RPMI8226 (cell line): Measurements from ENCODE around the gene HDAC11.
"Not testable (repeated sequence)": the region's sequence is repeated elsewhere in the genome, so short reads cannot be mapped to it uniquely, and the experiment has no call there.

ENCODE experiments used
- DNase-seq: peaks from one replicate; pipeline ENCODE4 v3.0.0-alpha.2; 2015

The HDAC11 gene

DNA sequence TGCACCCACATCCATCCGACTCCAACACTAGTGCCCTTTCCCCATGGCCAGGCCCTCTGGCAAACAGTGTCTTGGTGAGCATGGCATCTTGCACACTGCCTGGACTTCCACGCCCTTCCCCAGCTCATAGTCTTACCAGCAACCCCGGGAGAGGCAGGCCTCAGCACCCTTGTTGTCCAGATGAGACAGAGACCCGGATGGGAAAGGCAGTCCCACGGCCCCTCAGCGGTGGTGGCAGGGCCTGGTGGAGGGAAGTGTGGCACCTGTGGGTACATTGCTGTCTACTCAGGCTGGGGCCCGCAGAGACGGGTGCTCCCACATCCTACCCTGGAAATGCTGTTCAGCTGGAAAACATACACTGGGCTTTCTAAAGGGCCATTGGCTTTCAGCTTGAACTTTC lies 28.4 kb downstream of the HDAC11 start:
- no peak for DNase-seq

DNA sequence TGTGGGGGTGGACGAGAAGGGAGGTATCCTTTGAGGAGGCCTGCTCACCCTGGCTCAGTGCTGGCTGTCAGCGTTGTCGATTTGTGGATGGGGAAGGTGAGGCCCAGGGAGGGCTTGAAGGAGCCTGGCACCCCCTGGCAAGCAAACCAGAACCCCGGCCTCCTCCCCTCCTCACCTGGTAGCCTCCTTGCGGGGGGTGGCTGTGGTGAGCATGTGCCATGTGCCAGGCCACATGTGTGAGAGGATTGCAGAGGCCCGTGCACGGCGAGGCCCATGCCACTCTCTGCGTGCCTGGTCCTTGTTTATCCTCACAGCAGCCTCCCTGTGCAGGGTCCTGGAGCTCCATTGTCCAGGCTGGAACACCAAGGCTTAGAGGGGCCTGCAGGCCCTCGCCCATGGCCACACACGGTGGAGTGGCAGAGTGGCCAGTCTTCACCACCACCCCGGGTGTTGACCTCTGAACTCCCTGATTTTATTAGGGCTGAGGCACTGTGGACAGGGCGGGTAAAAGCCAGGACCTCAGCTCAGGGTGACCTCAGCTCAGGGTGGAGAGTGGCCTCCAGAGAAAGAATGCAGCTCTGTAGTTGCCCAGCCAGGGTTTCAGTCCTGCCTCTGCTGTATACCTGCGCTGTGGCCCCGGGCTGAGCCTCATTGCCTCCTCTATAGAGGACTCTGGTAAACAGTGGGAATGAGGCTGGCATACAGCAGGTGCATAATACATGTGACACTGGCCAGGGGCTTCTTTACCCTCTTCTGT lies 29.1 kb downstream of the HDAC11 start:
- DNase-seq = no peak

DNA sequence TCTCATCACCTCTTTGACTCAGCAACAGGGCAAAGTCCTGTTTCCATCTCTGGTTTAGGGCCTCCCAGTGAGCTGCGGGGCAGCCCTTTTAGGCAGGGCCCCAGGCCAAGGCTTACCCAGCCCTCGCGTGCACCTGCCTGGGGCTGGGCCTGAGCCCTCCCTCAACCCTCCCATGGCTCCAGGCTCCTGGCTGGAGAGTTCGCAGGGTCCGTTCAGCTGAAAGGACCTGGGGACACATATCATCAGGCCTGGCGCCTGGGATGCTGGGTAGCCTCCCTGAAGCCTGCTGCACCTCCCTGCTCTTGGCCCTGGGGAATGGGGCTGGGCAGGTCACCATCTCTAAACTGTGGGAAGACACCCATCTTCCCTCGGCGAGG lies 29.7 kb downstream of the HDAC11 start:
- DNase-seq = no peak

DNA sequence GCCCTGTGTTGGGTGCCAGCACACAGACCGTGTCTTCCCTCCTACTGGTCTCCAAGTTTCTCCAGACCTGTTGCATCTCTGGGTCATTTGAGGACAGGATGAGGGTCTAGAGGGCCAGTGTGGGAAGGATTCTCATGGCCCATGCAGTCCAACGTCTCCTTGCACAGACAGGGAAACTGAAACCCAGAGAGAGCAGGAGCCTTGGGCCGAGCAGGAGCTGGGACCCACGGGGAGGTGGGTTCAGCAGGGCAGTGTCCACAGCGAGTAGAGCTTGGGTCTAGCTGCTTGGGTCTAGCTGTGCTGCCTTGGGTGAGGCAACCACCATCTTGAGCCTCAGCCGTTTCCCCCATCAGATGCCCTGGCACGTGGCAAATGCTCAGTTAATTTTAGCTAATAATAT lies 32.3 kb downstream of the HDAC11 start:
- DNase-seq = no peak

DNA sequence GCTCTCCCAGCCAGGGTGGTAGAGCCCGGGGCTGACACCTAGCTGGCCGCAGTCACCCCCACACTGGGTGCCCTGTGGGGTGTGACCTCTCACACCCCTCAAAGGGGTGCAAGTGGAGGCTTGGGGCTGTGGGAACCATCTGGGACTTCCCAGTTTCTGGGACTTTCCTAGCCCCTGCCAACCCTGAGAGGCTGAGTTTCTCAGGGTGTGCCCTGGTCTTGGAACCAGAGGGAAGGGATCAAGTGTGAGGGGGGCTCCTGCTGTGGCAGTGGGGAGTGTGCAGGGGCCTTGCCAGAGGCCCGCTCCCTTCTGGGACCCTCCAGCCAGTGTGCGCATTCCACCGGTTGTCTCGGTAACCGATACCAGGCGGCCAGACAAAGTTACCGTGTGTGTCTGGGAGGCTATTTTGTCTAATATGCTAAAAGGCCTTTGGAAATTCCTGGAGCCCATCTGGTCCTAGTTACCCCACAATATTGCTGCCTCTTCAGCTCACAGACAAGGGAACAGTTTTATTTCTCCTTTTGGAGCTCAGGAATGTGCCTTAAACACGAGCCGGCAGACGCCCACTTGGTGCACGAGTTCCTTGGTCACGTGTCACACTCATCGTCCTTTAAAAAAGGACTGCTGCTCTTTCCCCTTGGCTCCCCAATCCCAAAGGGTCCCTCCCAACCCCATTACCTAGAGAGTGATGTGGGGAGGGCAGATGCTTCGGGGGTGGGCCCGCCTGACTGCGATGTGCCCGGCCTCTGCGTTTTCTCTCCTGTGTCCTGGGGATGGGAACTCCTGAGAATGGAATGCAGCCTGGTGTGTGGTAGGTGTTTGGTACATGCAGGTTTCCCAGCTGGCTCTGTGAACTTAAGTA lies 33.2 kb downstream of the HDAC11 start:
- DNase-seq = no peak

DNA sequence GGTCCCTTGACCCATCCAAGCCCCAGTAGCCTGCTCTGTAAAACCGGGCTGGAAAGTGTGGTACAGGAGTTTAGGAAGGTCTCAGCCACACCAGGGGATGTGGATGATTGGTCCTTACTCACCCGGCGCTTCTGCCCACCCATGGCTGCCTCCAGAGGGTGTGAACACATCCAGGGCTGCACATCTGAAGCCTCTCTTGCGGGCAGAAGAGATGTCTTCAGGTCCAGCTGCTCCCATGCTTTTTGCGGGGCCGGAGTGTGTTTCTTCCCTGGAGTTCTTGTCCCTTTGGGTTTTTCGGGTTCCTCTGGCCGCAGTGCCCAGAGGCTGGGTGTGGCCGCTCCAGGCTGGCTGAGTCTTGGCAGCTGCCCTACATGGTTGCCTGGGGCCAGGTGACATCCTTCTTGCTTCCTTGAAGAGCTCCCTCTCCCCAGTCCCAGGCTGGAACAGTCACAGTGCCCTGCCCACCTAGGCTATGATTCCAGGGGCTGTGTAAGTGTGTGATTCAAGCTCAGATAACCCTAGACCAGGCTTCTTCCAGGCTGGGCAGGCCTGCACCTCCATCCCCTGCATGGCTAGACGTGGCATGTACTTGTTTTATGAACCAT lies 33.9 kb downstream of the HDAC11 start:
- DNase-seq = no peak

DNA sequence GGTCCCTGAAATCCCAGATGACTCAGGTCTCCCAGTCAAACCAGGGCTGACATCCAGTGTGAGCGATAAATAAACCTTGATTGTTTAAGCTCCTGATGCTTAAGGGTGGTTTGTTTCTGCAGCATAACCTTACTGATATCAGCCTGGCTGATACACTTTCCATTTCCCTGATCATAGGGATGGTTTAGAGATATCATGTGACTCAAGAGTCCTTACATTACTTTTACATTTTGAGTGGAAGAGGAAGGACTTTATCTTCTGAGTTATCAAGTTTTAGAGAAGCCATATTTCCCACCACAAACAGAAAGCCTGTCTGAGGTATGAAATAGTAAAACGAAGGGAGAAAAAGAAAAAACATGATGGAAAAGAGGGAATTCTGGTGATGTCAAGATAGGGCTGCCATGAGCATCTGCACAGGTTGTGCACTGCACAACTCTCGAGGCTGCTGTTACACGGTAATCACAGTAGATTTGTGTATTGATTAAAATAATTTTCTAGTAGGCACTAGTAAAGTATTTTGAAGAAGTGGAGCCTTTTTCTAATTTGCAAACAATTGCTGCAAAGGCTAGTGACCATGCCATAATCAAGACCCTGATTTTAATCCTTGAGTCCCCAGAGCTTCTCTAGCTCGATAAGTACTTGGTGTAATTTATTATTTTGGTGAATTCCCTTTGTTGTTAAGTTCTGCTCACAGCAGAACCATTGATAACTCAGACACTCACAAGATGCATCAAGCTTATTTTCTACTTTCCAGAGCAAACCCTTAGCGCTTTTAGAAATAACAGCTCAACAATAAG lies 34.7 kb downstream of the HDAC11 start:
- no peak for DNase-seq

DNA sequence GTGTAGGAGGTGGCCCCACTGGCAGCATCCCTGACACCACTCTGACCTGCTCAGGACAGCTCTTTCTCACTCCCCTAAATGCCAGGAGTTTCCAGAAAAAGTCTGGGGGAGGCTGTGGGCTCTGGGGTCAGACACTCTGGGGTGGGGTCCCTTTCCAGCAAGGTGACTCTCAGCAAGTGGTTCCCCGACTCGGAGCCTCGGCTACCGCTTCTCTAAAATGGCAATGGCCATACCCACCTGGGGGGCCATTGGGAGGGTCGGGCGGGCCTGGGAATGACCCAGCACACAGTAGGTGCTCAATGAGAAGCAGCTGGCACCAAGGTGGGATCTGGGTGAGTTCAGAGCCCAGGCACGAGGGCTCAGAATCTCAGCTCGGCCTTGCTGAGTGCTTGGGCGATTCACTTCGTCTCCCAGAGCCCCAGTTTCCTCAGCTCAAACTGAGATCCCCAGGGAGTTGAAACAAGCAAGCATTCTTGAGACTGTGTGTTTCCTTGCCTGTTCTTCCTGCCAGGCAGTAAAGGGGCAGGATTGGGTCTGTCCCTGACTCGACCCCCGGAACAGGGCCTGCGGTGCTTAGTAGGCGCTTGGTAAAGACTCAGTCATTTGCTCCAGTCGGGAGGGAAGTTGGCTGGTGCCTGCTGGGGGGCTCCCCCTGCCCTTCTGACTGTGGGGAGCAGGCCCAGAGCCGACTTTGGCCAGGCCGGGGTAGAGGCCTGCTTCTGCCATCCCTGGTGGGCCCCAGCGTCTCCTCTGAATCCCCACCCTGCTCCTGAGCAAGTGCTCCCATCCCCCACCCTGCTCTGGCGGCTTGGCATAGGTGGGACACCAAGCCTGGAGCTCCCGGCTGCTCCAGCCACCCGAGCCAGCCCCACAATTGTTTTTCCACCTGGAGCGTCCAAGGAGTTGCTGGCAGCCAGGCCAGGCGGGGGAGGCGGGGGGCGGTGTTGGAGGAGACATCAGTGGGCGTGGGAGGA lies 36.0 kb downstream of the HDAC11 start:
- DNase-seq = no peak

DNA sequence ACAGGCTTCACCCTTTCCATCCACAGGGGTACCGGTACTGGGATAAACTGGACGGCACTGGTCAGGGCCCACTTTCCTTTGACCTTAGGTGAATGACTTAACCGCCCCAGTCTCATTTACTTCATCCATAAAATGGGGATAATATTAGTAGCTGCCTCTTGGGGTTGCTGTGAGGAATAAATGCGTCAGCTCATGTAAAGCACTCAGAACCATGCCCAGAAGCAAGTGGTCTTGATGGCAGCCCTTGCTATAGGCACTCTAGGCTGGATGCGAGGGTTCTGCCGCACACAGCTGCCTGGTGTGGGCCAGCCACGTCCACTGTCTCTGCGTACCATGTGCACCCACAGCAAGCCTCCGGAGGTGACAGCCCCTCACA lies 36.6 kb downstream of the HDAC11 start:
- no peak for DNase-seq

DNA sequence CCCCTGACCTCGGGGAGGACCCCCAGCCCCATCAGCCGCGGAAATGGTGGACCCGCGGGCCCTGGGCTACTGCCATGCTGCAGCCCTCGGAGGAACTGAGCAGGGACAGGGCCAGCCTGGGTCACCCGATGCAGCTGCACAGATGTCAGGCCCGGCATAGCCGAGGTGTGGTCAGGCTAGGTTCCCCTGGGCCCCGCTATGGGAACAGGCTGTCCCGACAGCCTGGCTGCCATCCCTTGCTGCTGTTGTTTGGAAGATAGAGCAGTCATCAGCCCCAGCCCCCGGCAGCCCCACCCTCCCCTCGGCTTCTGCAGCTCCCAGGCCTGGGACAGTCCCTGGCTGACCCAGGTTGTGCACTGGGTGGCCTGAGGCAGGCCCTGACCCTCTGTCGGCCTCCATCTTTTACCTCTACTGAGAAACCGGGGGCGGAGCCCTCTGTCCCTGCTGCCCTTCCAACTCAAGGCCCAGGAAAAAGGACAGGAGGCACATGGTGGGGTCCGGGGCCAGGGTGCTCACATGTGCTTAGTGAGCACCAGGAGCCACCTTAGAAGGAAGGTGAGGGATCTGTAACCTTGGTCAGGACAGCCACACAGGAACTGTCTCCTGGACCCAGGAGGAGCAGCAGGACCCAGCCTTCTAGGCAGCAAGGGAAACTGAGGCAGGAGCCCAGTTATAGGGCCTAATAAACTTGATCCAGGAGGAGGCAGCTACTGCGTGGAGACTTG lies 37.3 kb downstream of the HDAC11 start:
- no peak for DNase-seq

DNA sequence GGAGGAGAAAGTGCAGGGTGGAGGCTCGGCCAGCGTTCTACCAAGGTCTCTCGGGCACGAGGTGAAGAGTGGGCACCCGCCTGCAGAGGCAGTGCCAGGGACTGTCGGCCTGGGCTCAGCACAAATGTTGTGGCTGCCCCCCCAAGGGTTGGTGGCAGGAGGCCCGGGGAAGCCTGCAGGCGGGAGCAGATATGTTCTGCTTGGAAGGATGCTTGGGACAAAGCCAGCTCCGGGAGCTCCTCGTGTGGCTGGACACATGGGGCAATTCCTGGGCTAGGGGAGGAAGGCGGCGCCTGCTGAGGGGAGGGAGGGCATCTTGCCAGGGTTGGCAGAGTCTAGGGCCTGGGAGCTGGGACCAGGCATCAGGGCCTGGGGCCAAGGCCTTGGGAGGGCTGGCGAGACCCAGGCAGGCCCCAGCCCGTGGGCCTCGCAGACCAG lies 38.4 kb downstream of the HDAC11 start:
- DNase-seq = no peak

DNA sequence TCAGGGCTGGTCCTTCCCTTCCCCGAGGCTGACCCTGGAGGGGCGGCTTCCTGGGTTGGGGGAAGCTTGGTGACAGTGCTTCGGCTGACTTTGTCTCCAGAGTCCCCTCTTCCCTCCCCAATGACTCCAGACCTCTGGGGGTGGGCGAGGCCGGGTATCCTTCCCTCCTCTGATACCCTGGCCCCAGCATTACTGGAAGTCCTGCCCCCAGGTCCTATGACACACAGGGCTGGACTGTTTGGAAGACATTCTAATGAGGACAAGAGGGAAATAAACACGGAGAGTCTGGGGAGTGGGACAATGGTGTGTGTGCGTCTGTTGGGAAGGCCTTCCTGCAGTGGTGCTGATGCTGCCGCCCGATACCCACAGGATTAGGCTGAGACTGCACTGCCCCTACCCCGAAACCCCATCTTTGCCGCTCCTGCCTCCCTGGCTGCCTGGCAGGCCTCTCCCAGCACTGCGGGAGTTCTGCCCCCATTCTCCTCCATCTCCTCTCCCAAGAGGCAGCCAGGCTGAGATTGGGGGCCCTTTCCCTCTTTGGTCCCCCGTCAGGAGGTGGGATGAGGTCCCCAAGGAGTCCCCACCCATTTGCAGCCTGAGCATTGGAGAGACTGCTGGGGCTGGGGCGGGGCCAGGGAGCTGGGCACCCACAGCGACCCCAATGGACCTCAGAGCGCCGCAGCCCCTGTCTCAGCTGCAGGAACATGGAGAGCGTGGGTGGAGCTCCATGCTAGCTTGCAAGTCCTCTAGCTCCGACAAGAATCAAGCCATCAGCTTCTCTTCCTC lies 39.1 kb downstream of the HDAC11 start:
- DNase-seq = no peak

DNA sequence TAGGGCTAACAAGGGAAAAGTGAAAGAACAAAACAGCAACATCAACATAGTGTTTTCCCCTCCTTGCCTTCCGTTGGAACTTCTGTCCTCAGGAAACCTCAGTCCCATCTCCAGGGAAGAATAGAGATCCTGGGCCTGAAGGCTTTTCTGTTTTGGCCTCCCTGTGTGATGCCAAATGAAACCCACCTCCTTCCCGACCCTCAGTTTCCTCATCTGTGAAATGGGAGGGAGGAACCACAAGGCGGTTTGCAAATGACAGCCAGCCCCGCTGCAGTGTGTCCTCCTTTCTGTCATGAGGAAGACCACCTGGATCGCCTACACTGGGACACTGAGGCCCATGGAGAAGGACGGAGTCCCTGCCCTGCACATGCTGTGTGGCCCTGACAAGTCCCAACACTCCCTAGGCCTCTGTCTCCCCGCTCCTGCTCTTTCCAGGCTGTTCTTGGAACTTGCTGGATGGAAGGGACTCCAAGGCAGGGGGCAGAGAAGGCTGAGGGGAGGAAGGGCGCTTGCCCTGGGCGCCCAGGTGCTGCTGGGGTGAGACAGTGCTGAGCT lies 40.3 kb downstream of the HDAC11 start:
- DNase-seq = no peak

DNA sequence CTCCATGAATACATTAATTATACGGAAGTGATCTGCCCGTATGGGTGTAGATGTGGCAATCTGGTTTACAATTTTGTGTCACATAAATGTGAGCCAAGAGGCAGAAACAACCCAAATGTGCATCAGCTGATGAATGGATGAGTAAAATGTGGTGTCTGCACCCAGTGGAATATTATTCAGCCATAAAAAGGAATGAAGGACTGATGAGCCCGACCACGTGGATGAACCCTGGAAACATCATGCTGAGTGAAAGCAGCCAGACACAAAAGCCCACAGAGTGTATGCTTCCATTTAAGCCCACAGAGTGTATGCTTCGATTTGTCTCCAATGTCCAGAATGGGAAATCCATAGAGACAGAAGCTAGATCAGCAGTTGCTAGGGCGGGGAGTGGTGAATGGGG lies 41.2 kb downstream of the HDAC11 start:
- no peak for DNase-seq

DNA sequence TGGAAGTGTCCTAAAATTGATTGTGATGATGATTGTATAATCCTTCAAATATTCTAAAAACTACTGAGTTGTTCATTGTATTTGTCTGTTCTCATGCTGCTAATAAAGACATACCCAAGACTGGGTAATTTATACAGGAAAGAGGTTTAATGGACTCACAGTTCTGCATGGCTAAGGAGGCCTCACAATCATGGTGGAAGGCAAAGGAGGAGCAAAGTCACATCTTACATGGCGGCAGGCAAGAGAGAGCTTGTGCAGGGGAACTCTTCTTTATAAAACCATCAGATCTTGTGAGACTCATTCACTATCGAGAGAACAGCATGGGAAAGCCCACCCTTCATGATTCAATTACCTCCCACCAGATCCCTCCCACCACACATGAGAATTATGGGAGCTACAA lies 41.6 kb downstream of the HDAC11 start:
- DNase-seq = not testable (repeated sequence)

DNA sequence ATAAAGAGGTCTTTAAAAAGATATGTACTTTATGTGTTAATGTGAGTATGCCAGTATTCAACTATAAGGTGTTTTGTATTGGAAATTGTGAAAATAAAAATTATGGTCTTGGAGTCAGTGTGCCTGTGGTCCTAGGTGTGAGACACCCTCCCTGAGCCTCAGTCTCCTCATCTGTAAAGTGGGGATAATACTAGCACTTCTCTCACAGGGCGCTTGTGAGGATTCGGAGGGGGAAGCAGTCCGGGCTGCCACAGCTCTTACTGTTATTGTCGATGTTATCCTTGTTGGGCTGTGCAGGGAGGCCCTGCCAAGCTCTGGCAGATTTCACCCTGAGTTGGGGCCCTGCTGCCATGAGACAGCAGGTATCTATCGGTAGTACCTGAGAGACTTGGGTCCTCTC lies 42.1 kb downstream of the HDAC11 start:
- DNase-seq = no peak

DNA sequence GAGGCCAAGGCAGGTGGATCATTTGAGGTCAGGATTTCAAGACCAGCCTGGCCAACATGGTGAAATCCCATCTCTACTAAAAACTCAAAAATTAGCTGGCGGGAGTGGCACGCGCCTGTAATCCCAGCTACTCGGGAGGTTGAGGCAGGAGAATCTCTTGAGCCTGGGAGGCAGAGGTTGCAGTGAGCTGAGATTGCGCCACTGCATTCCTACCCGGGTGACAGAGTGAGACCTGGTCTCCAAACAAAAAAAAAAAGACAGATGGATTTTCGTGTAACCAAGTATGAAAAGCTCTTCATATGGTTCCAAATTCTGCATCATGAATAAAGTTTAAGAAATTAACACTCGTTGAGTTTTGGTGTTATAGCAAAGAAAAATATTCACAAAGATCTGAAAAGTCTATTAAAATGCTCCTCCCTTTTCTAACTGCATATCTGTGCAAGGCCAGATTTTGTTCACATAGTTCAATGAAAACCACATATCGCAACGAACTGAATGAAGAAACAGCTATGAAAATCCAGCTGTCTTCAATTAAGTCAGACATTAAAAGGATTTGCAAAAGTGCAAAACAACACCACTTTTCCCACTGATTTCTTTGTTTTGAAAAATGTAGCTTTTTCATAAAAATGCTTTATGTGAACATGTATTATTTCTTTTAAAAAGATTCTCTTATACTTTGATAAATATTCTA lies 45.0 kb downstream of the HDAC11 start:
- no peak for DNase-seq

DNA sequence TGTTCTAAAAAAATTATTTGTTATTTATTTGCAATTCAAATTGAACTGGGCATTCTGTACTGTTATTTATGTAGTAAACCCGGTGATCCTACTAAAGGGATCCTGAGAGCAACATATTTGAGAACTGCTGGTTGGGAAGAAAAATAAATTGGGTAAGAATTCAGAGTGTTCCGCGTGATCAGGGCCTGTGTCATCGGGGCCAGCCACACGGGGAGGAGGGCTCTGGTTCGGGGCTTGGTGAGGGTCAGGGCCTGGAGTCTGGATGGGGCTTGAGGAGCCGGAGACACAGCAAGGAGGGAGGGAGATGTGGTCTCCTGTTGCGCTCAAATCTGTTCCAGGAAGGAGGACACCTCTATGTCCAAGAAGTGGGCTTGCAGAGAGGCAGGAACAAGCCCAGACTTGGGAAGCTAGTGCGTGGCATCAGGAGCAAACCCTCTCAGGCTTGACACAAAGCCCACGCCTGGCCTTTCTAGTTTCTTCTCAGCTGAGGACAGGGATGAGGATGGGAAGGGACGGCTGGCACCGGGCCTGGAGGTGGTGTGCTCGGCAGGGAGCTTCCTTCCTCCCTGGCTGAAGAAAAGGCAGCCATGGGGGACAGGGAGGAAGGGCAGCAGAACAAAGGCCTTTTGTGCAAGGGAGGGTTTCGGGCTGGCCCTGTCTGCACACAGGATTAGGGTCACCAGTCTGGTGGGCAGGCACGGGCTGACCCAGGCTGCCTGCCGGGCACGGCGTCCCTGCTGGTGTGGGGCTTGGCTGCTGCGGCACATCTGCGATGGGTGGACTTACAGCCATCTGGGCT lies 45.9 kb downstream of the HDAC11 start:
- DNase-seq = no peak

DNA sequence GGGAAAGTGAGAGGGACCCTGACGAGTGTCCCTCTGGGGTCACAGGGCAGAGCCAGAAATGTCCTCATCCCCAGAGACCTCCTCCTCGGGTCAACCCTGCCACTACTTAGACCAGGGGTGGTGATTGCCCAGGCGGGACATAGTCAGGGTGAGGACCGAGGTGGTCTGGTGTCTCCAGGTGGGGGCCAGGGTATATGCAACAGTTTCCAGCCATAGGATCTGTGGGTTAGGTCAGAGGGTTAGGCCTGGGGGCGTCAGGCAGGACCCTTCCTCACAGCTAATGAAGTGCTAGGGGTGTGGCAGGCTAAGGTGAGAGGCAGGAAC lies 46.5 kb downstream of the HDAC11 start:
- no peak for DNase-seq
